Activated naive CD8-positive, alpha-beta T cell treated with anti-CD3 and anti-CD28 coated beads, Interleukin-2, amount 10 ng/mL, durations not matched to agents 7 days and 5 days (primary cell): ENCODE data around the gene TMX4. TPM values are rescaled to one million over a fixed set of nuclear protein-coding genes. Genes with fewer than 3 reads are reported as not detected.
"Not testable (repeated sequence)": the region's sequence is repeated elsewhere in the genome, so short reads cannot be mapped to it uniquely, and the experiment has no call there.

Experiments
- ATAC-seq: fragments of 150-1000 bp; cut with Tn5 transposase; one replicate; pipeline ENCODE4 v1.10.0; 2021; ENCODE audit warnings: low read depth, moderate library complexity
- POLR2A ChIA-PET: fragments of 350-600 bp; sonication (Branson Sonifier 250); formaldehyde crosslinking; loops from one replicate; lab custom pipeline; 2021; ENCODE audit warnings: antibody characterized with exemption; lab: Charles Lee
- DNase-seq: peaks from one replicate; pipeline ENCODE4 v3.0.0; 2021
- H3K27ac Mint-ChIP-seq: one replicate; pipeline ENCODE4 v1.8.0; 2022; ENCODE audit warnings: mild to moderate bottlenecking, mixed read lengths
- H3K27me3 Mint-ChIP-seq: one replicate; pipeline ENCODE4 v1.8.0; 2022; ENCODE audit warnings: mild to moderate bottlenecking, moderate library complexity, mixed read lengths
- H3K36me3 Mint-ChIP-seq: one replicate; pipeline ENCODE4 v1.8.0; 2021; ENCODE audit warnings: mild to moderate bottlenecking, mixed read lengths
- H3K4me1 Mint-ChIP-seq: one replicate; pipeline ENCODE4 v1.8.0; 2021; ENCODE audit warnings: mixed read lengths
- H3K4me3 Mint-ChIP-seq: one replicate; pipeline ENCODE4 v1.8.0; 2022; ENCODE audit warnings: mild to moderate bottlenecking, moderate library complexity, mixed read lengths
- H3K9me3 Mint-ChIP-seq: one replicate; pipeline ENCODE4 v1.8.0; 2021; ENCODE audit warnings: mixed read lengths
- total RNA-seq, 2 experiments: library from RNA; stranded (reverse); gene quantifications; one replicate each; pipeline ENCODE4 v1.2.3, GENCODE V29; 2021

Gene TMX4
- total RNA-seq, 2 experiments from 2014 or later, result 42.6 to 45.8 TPM

DNA sequence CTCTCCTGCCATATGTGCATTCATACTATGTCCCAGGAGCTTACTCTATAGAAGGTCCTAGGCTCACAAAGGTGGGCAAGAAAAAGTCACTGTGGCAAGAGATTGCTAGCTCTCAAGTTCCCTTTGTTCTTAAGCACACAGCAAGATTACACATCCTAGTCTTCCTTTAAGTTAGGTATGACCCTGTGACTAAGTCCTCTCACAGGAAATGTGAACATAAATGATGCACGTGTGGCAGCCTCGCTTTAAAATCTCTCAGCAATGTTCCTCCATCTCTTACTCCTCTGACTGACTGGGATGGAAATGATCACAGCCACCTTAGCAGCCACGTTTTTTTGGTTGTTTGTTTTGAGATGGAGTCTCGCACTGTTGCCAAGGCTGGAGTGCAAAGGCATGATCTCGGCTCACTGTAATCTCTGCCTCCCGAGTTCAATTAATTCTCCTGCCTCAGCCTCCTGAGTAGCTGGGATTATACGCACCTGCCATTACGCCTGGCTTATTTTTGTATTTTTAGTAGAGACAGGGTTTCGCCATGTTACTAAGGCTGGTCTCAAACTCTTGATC lies 43.6 kb downstream of the TMX4 start:
- Mint-ChIP-seq H3K4me1 (peaks cover 9% of the 10 kb centered on the region), H3K9me3 (no peaks in the 10 kb centered on the region), H3K4me3 (no peak overlapping the region), H3K36me3 (peaks cover 4% of the 10 kb centered on the region), H3K27ac (no peak overlapping the region), H3K27me3 (no peaks in the 10 kb centered on the region)
- no peak for ATAC-seq
- POLR2A ChIA-PET, result no interaction called here
- DNase-seq, result no peak

DNA sequence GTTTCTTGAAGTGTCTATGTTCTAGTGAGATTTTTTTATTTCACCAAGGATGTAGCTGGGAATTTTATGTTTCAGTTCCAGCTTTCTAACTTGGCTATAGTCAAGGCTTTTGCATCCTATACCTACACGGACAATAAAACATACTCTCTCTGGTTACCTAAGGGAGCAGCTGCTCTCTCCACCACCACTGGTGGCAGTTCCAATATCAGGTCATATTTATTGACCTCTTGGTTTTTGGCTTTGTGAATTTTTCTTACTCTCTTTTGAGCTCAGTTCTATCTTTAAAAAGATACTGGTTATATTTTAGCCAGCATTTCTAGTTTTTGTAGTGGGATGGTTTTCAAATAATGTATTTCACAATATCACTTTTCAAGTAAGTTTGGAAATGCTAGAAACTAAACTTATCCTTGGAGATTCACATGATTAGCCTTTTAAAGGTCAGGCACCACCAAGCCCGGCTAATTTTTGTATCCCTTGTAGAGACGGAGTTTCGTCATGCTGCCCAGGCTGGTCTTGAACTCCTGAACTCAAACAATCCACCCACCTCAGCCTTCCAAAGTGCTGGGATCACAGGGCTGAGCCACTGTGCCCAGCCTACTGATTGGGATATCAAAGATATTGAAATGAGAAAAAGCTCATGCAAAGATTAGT lies 44.7 kb downstream of the TMX4 start:
- Mint-ChIP-seq H3K27ac (no peak overlapping the region), H3K27me3 (no peaks in the 10 kb centered on the region), H3K9me3 (no peaks in the 10 kb centered on the region), H3K36me3 (no peaks in the 10 kb centered on the region), H3K4me3 (no peak overlapping the region), H3K4me1 (peaks cover under 1% of the 10 kb centered on the region)
- DNase-seq (no peak), ATAC-seq (no peak)
- POLR2A ChIA-PET, result no interaction called here

DNA sequence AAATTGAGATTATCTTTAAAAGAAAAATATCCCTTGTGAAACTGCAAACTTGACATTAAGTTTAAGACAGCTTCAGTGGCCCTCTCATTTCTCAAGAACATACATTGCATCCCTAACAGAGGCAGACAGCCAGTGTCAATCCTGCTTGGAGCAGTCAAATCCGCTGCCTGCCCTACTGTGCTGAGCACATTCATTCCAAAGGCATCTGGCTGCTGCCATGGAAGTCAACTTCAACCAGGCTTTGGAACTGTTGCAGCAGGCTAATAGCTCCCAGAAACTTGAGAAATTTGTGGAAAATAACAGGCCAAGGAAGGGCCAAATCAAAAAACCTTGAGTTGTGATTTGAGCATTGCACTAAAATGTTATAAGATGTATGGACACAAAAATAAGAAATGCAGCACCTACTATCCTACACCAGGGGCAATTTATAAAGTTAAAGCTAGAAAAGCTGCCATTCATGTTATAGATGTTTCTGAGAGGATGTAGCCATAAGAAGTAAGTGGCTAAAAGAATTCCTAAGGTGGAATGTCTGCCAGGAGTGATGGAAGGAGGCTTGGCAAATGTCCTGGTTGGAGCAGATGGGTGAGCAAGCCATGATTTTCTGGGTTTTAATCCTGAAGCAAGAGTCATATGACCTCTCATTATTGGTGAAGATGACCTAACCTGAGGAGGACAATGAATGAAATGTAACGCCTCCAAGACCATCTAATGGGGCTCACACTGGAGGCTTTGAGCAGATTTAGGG lies 47.9 kb downstream of the TMX4 start:
- Mint-ChIP-seq H3K27ac (no peak overlapping the region), H3K4me3 (no peak overlapping the region)

DNA sequence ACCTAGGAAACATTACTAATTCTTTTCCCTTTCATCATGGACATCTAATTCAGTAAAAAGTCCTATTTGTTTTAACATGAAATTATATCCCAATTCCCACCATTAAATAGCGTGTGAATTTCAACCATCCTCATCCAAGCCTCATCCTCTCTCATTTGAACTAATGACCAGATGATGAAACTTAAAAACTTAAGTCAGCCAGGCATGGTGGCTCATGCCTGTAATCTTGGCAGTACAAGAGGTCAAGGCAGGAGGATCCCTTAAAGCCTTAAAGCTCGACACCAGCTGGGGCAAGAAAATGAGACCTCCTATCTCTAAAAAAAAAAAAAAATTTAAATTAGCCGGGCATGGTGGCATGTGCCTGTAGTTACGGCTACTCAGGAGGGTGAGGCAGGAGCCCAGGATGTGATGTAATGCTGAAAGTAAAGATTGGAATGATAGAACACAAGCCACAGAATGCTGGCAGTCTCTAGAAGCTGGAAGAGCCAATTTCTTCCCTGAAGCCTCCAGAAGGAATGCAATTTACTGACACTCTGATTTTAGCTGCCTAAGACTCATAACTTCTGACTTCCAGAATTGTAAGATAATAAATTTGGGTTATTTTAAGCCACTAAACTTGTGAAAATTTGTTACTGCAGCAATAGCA lies 52.2 kb downstream of the TMX4 start:
- H3K27ac Mint-ChIP-seq, result no peak overlapping the region
- H3K9me3 Mint-ChIP-seq, result no peaks in the 10 kb centered on the region
- H3K4me1 Mint-ChIP-seq, result no peaks in the 10 kb centered on the region
- H3K4me3 Mint-ChIP-seq, result no peak overlapping the region
- ATAC-seq, result no peak
- POLR2A ChIA-PET, result no interaction called here
- peaks cover 7% of the 10 kb centered on the region for H3K27me3 Mint-ChIP-seq
- DNase-seq, result no peak
- H3K36me3 Mint-ChIP-seq, result no peaks in the 10 kb centered on the region

More for the DNA sequence above, 47.9 kb downstream of the TMX4 start:
- peaks cover 7% of the 10 kb centered on the region for H3K27me3 Mint-ChIP-seq
- POLR2A ChIA-PET, result no interaction called here
- no peaks in the 10 kb centered on the region for H3K9me3 Mint-ChIP-seq
- H3K36me3 Mint-ChIP-seq, result no peaks in the 10 kb centered on the region
- ATAC-seq, result no peak
- DNase-seq, result no peak
- no peaks in the 10 kb centered on the region for H3K4me1 Mint-ChIP-seq

DNA sequence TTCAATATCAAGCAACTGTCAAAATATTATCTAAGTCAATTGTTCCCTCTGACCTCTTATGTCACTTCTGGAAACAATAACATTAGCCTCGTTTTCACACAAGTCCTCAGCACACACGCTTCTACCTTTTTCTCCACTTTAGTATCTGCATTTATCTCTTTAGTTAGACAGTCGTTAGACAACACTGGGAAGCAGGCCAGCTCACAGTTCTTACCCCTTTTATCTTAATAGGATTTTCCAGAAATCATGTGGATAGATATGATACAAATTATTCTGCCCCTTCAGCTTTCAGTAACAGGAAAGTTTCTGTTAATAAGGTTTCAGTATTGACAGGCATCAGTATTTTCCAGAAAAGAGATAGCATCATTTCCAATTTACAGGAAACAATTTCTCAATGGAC lies 53.4 kb downstream of the TMX4 start:
- Mint-ChIP-seq H3K9me3 (no peaks in the 10 kb centered on the region), H3K4me1 (no peaks in the 10 kb centered on the region), H3K4me3 (no peak overlapping the region), H3K36me3 (no peaks in the 10 kb centered on the region), H3K27ac (no peak overlapping the region), H3K27me3 (peaks cover 7% of the 10 kb centered on the region)
- DNase-seq (no peak), ATAC-seq (no peak)
- POLR2A ChIA-PET, result no interaction called here

DNA sequence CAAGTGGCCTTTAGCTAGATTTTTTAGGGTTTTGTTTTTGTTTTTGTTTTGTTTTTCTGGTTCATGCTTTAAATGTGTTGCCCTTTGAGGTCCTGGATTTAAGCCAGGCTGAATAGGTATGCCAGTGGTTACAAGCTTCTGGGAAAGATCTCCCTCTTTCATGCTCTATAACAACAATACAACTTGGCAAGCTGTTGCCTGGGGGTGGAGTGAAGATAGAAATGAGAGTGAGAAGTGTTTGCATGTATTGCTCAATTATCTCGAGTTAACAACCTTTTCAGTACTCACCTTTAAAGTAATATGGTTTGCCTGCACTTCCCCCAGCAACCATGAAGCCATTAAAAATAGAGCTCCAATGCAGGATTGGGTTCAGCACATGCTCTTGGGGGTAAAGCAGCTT lies 60.1 kb downstream of the TMX4 start:
- Mint-ChIP-seq H3K36me3 (no peaks in the 10 kb centered on the region), H3K9me3 (peaks cover 2% of the 10 kb centered on the region), H3K27ac (no peak overlapping the region), H3K4me1 (no peaks in the 10 kb centered on the region), H3K27me3 (peaks cover 5% of the 10 kb centered on the region), H3K4me3 (no peak overlapping the region)
- DNase-seq (no peak), ATAC-seq (no peak)
- POLR2A ChIA-PET, result no interaction called here

DNA sequence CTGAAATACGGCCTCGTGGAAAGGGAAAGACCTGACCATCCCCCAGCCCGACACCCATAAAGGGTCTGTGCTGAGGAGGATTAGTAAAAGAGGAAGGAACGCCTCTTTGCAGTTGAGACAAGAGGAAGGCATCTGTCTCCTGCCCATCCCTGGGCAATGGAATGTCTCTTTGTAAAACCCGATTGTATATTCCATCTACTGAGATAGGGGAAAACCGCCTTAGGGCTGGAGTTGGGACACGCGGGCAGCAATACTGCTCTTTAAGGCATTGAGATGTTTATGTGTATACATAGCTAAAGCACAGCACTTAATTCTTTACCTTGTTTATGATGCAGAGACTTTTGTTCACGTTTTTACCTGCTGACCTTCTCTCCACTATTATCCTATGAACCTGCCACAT lies 63.0 kb downstream of the TMX4 start:
- DNase-seq, POLR2A ChIA-PET, H3K36me3 Mint-ChIP-seq, H3K4me3 Mint-ChIP-seq, ATAC-seq, H3K27ac Mint-ChIP-seq, H3K27me3 Mint-ChIP-seq, H3K4me1 Mint-ChIP-seq, H3K9me3 Mint-ChIP-seq: not testable (repeated sequence)

DNA sequence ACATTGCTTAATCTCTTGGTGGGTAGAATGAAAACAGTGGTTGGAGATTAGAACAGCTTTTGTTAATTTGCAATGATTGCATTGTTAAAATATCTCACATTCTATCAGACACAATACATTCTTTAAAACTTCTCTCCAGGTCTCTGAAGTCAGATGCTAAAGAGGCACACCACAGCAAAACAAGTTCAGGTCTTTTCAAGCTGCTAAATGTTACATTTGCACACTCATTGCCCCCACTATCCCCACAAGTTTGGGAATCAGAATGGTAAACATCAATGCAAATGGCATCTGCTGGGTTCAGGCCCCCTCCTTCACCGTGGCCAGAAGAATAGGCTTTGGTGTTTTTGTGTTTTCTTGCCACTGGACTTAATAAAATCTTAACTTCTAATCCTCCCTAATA lies 69.2 kb downstream of the TMX4 start:
- Mint-ChIP-seq H3K27ac (no peak overlapping the region), H3K36me3 (no peaks in the 10 kb centered on the region), H3K9me3 (peaks cover 2% of the 10 kb centered on the region), H3K27me3 (peaks cover 13% of the 10 kb centered on the region), H3K4me3 (no peak overlapping the region), H3K4me1 (no peaks in the 10 kb centered on the region)
- ATAC-seq (no peak), DNase-seq (no peak)
- POLR2A ChIA-PET, result no interaction called here

DNA sequence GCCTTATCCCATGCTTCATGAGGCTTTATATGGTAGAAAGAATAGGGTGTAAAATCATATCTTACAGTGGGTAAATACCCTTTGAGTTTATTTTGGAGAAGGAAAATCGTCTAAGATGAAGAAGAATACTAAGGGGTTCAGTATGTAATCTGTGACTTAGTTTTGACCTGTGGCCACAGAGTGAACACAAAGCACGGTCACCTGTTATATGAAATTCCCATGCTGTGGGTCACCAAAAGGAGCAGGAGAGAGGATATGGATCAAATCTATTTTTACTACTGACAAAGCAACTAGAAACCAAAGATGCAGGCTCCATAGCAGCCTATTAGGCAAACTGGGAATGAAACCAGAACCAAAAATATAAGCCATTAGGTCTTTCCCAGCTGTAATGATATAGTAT lies 75.7 kb downstream of the TMX4 start:
- Mint-ChIP-seq H3K27me3 (peaks cover 6% of the 10 kb centered on the region), H3K9me3 (no peaks in the 10 kb centered on the region), H3K4me3 (no peak overlapping the region), H3K27ac (no peak overlapping the region), H3K4me1 (no peaks in the 10 kb centered on the region), H3K36me3 (no peaks in the 10 kb centered on the region)
- ATAC-seq, result no peak
- POLR2A ChIA-PET, result no interaction called here
- DNase-seq, result no peak

DNA sequence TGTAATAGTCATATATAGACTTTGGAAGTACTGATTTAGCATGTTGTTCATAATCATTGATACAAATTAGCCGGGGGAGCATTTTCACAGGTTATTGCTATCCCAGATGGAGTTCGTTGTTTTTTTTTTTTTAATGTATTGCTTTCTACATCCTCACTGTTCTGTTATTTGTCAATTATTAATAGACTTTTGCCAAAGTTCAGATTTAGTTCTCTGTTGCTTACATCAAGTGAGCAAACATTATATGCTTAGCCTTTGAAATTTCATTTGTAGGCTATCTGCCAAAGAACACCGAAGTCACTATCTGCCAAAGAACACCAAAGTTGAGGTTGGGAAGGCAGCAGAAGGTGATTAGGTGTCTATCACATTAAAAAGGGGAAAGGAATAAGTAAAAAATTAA lies 79.2 kb downstream of the TMX4 start, which contains the start of gene HAO1:
TSS of gene HAO1 (minus strand) at position 118 of the 400 bp plus-strand sequence. CDS start at position 82, 36 bp downstream.
- no peak within 1 kb of the TSS for H3K4me3 Mint-ChIP-seq
- H3K27me3 Mint-ChIP-seq, result peaks cover 2% of the 10 kb centered on the region
- ATAC-seq (no peak), DNase-seq (no peak)
- POLR2A ChIA-PET, result no interaction called here
- no peaks in the 10 kb centered on the region for H3K36me3 Mint-ChIP-seq
- no peaks in the 10 kb centered on the region for H3K9me3 Mint-ChIP-seq
- H3K4me1 Mint-ChIP-seq, result no peaks in the 10 kb centered on the region
- H3K27ac Mint-ChIP-seq, result no peak within 1 kb of the TSS

DNA sequence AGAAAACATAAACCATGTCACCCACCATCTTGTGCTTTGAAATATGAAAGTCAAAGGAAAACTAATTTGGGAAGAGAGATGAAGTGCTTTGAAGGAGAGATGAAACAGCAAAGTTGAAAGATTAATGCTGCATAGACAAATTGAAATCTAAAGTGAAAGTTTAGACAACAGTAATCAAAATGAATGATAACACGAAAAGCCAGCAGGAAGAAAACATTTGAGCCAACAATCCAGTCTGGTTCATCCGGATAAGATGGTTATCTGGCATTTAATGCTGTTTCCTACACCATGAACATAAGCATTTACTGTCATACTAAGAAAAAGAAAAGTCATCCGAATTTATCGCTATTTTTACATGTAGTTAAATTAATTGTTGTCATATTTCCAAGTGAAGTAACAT lies 79.9 kb downstream of the TMX4 start:
- H3K4me1 Mint-ChIP-seq, result no peaks in the 10 kb centered on the region
- ATAC-seq, result no peak
- no peaks in the 10 kb centered on the region for H3K9me3 Mint-ChIP-seq
- DNase-seq, result no peak
- POLR2A ChIA-PET, result no interaction called here
- no peaks in the 10 kb centered on the region for H3K36me3 Mint-ChIP-seq
- H3K27me3 Mint-ChIP-seq, result peaks cover 6% of the 10 kb centered on the region
- no peak overlapping the region for H3K4me3 Mint-ChIP-seq
- no peak overlapping the region for H3K27ac Mint-ChIP-seq

DNA sequence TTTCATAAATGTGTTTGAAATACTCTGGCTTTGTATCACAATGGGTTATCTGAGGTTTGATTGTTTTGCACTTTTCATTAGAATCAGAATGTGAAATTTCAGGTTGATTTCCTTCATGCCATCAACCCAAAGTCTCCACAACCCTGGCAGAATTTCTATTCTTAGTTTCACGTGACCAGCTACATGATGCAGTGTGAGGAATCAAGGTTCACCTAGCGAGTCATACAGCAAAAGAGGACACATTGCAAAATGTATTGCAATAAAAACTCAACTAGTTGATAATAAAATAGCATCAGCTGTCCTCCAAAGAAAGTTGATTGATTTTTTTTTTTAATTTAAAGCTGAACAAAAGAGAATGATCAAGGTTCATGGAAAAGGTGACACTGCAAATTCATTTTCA lies 81.5 kb downstream of the TMX4 start:
- DNase-seq (no peak), ATAC-seq (no peak)
- no peak overlapping the region for H3K4me3 Mint-ChIP-seq
- H3K9me3 Mint-ChIP-seq, result no peaks in the 10 kb centered on the region
- no peaks in the 10 kb centered on the region for H3K36me3 Mint-ChIP-seq
- H3K4me1 Mint-ChIP-seq, result no peaks in the 10 kb centered on the region
- POLR2A ChIA-PET, result no interaction called here
- peaks cover 7% of the 10 kb centered on the region for H3K27me3 Mint-ChIP-seq
- no peak overlapping the region for H3K27ac Mint-ChIP-seq

DNA sequence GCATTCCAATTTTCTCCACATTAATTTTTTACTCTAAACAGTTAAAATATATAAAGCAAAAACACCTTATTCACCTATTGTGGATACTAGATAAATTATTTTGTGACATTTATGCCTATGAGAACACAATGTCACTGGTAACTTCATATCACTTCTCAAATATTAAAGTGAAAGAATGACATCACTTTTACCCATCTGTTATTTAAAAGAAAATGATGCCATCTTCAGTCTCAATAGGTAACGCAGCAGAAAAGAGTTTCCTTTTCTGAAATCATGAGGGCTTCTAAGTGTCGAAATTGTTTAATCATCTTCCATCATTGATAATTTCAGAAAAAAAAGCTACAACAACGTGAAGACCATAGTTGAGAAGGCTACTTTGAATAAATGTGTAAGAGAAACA lies 82.2 kb downstream of the TMX4 start:
- Mint-ChIP-seq H3K27ac (no peak overlapping the region), H3K4me3 (no peak overlapping the region), H3K36me3 (no peaks in the 10 kb centered on the region), H3K9me3 (no peaks in the 10 kb centered on the region), H3K4me1 (no peaks in the 10 kb centered on the region), H3K27me3 (peaks cover 10% of the 10 kb centered on the region)
- POLR2A ChIA-PET, result no interaction called here
- no peak for DNase-seq
- ATAC-seq, result no peak
